ENCODE data around the gene ACACA.
"Not testable (repeated sequence)": the region's sequence is repeated elsewhere in the genome, so short reads cannot be mapped to it uniquely, and the experiment has no call there.

Gene ACACA

GRCh38 chr17:37406635-37407461, at the start of gene ACACA, which contains the start of gene TADA2A:
ACACA (minus strand) TSS chr17:37406836; CDS start chr17:37406299, 537 bp downstream.
TADA2A (plus strand) TSS chr17:37406886; CDS start chr17:37411366, 4,480 bp downstream.
- DNase-seq = peak; percentile 6 to 87 (median 77)

GRCh38 chr17:37450112-37450511, 43.5 kb upstream of the ACACA start:
- DNase-seq = peak in 1 of 14 donors; percentile 57

GRCh38 chr17:37447641-37448040, 41.0 kb upstream of the ACACA start:
- DNase-seq = no peak

- DNase-seq = no peak
Observed at GRCh38 chr17:37446027-37446426, 39.4 kb upstream of the ACACA start.

GRCh38 chr17:37441369-37442014, 34.9 kb upstream of the ACACA start:
- DNase-seq = not testable (repeated sequence)

GRCh38 chr17:37440424-37440823, 33.8 kb upstream of the ACACA start:
- no peak for DNase-seq

- no peak for DNase-seq
Observed at GRCh38 chr17:37438141-37438540, 31.5 kb upstream of the ACACA start.

GRCh38 chr17:37432671-37433070, 26.0 kb upstream of the ACACA start:
- DNase-seq = no peak

GRCh38 chr17:37430051-37430627, 23.5 kb upstream of the ACACA start:
- DNase-seq = no peak

GRCh38 chr17:37429453-37429852, 22.8 kb upstream of the ACACA start:
- no peak for DNase-seq

GRCh38 chr17:37429039-37429438, 22.4 kb upstream of the ACACA start:
- DNase-seq = no peak

- DNase-seq = no peak
Observed at GRCh38 chr17:37425268-37425667, 18.6 kb upstream of the ACACA start.

GRCh38 chr17:37422971-37423625, 16.5 kb upstream of the ACACA start:
- DNase-seq = no peak

- DNase-seq = no peak
Observed at GRCh38 chr17:37417852-37418251, 11.2 kb upstream of the ACACA start.

GRCh38 chr17:37413875-37414519, 7.4 kb upstream of the ACACA start:
- no peak for DNase-seq

GRCh38 chr17:37410357-37410756, 3.7 kb upstream of the ACACA start:
- DNase-seq = no peak

GRCh38 chr17:37408145-37408479, 1.5 kb upstream of the ACACA start:
- not testable (repeated sequence) for DNase-seq

- DNase-seq = peak in 2 of 14 donors; percentile 33 to 68
Observed at GRCh38 chr17:37405955-37406634, 541 bp downstream of the ACACA start.

GRCh38 chr17:37405522-37405921, 1.1 kb downstream of the ACACA start:
- DNase-seq = not testable (repeated sequence)

GRCh38 chr17:37400505-37400904, 6.1 kb downstream of the ACACA start:
- no peak for DNase-seq

- no peak for DNase-seq
Observed at GRCh38 chr17:37399265-37399803, 7.3 kb downstream of the ACACA start.

GRCh38 chr17:37393352-37393751, 13.3 kb downstream of the ACACA start:
- DNase-seq = no peak
